NAMALWA (cell line): Measurements from ENCODE around the gene SMARCD3.
A peak's percentile ranks its signal among the peaks of the same experiment; 100 is the strongest.

Experiments
- DNase-seq: peaks from one replicate; pipeline ENCODE4 v3.0.0-alpha.2; 2015; ENCODE audit warnings: low spot score

Gene SMARCD3

GRCh38 chr7:151248346-151249033 lies at the start of gene SMARCD3:
SMARCD3 (minus strand) TSS chr7:151248694; CDS start chr7:151248562, 132 bp downstream.
- DNase-seq: no peak

GRCh38 chr7:151296202-151296992 lies 47.9 kb upstream of the SMARCD3 start:
- no peak for DNase-seq

GRCh38 chr7:151292850-151293249 lies 44.4 kb upstream of the SMARCD3 start:
- no peak for DNase-seq

- DNase-seq: no peak
Observed at GRCh38 chr7:151291206-151291605, 42.7 kb upstream of the SMARCD3 start.

- no peak for DNase-seq
Observed at GRCh38 chr7:151290355-151290760, 41.9 kb upstream of the SMARCD3 start.

- no peak for DNase-seq
Observed at GRCh38 chr7:151289891-151290290, 41.4 kb upstream of the SMARCD3 start.

- peak; percentile 33 for DNase-seq
Observed at GRCh38 chr7:151286148-151286547, 37.7 kb upstream of the SMARCD3 start.

- no peak for DNase-seq
Observed at GRCh38 chr7:151283302-151283701, 34.8 kb upstream of the SMARCD3 start.

GRCh38 chr7:151282111-151282510 lies 33.6 kb upstream of the SMARCD3 start:
- DNase-seq: no peak

GRCh38 chr7:151281686-151282085 lies 33.2 kb upstream of the SMARCD3 start:
- no peak for DNase-seq

GRCh38 chr7:151280388-151281019 lies 32.0 kb upstream of the SMARCD3 start:
- no peak for DNase-seq

- no peak for DNase-seq
Observed at GRCh38 chr7:151279868-151280267, 31.4 kb upstream of the SMARCD3 start.

- no peak for DNase-seq
Observed at GRCh38 chr7:151278949-151279348, 30.5 kb upstream of the SMARCD3 start.

- no peak for DNase-seq
Observed at GRCh38 chr7:151277631-151278030, 29.1 kb upstream of the SMARCD3 start.

- peak; percentile 75 for DNase-seq
Observed at GRCh38 chr7:151276666-151277590, 28.4 kb upstream of the SMARCD3 start.

- DNase-seq: no peak
Observed at GRCh38 chr7:151275813-151276577, 27.5 kb upstream of the SMARCD3 start.

GRCh38 chr7:151274936-151275812 lies 26.7 kb upstream of the SMARCD3 start:
- DNase-seq: no peak

- DNase-seq: no peak
Observed at GRCh38 chr7:151274396-151274795, 25.9 kb upstream of the SMARCD3 start.

GRCh38 chr7:151273651-151274390 lies 25.3 kb upstream of the SMARCD3 start:
- no peak for DNase-seq
